Measurements from ENCODE around the gene AURKAIP1.

DNA sequence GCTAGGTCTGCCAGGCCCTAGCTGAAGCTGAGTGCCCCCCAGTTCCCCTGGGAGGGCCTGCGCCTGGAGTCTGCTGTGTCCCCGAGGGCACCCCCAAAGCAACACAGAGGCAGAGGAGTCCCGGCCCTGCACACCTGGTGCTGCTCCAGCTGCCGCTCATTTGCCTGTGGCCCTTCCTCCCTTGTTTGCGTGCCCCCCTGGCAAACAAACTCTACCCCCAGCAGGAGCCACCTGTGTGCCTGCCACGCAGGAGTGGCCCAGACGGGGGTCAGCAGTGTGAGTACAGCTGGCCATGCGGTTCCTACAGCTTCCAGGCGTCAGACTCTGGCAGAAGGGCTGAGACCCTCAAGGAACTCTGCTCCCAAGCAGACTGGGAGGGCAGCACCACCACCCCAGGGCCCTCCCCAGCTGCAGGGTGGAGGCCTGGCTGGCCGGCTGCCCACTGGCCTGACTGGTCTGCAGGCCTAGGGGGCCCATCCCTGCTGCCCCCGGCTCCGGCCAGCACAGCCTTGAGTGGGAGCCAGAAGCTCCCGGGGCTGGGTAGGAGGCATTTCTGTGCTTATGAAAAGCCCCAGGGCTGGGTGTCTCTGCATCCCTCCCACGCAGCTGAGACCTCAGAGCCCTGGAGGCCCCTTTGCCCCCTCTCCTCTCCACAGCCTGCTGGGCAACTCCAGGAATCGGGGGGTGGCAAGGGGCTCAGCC lies 44.5 kb downstream of the AURKAIP1 start:
- TF ChIP-seq, protein P1, sequence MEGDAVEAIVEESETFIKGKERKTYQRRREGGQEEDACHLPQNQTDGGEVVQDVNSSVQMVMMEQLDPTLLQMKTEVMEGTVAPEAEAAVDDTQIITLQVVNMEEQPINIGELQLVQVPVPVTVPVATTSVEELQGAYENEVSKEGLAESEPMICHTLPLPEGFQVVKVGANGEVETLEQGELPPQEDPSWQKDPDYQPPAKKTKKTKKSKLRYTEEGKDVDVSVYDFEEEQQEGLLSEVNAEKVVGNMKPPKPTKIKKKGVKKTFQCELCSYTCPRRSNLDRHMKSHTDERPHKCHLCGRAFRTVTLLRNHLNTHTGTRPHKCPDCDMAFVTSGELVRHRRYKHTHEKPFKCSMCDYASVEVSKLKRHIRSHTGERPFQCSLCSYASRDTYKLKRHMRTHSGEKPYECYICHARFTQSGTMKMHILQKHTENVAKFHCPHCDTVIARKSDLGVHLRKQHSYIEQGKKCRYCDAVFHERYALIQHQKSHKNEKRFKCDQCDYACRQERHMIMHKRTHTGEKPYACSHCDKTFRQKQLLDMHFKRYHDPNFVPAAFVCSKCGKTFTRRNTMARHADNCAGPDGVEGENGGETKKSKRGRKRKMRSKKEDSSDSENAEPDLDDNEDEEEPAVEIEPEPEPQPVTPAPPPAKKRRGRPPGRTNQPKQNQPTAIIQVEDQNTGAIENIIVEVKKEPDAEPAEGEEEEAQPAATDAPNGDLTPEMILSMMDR (conservative IDR thresholded peaks at IDR 0.05; ENCODE audit: low read depth, low read length) = no peak
- TF ChIP-seq EZH2 (IDR thresholded peaks at IDR 0.05; ENCODE audit: low read length, unreplicated experiment) = no peak
